ENCODE results near the gene ARHGAP19. TPM values are rescaled to one million over a fixed set of nuclear protein-coding genes. Genes with fewer than 3 reads are reported as not detected.

ARHGAP19 gene, protein sequence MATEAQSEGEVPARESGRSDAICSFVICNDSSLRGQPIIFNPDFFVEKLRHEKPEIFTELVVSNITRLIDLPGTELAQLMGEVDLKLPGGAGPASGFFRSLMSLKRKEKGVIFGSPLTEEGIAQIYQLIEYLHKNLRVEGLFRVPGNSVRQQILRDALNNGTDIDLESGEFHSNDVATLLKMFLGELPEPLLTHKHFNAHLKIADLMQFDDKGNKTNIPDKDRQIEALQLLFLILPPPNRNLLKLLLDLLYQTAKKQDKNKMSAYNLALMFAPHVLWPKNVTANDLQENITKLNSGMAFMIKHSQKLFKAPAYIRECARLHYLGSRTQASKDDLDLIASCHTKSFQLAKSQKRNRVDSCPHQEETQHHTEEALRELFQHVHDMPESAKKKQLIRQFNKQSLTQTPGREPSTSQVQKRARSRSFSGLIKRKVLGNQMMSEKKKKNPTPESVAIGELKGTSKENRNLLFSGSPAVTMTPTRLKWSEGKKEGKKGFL
- total RNA-seq (2014; rRNA removed; shearing (Covaris generic)) = 9.8 and 11.4 TPM in 2 replicates

DNA sequence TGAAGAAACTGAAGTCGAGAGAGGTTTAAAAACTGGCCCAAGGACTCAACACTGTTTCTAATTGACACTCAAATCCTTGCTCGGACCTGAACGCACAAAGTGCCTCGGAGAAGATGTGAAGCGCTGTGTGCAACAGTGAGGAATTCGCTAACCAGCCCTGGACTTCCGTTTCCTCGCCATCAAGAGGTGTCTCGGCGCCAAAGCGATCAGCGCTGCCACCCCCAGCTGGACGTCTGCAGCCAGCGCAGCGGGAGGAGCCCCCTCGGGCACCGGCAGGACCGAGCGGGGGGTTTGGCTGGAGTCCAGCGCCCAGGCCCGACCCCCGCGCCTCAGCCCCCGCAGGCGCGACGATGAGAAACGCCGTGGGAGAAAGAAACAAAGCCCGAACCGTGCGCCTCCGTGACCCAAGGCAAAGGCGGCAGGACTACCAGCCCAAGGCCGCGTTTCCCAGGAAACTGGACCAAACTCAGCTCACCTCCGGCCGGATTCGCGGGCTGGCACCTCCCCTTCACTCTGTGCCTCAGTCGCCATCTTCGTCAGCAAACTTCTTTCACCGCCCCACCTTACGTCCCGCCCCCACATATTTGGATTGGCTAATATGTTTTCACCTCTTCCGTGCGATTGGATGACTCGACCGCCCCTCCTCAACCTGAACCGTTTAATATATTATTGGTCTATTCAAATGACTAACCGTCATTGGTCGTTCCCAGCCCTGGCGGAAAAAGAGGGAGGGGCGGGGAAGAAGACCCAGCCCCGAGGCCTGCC is at the start of gene ARHGAP19:
ARHGAP19 (minus strand) TSS at position 541 of the 765 bp plus-strand sequence; CDS start at position 531, 10 bp downstream.
- peak; percentile 96 for DNase-seq (ENCODE audit: low read depth)

DNA sequence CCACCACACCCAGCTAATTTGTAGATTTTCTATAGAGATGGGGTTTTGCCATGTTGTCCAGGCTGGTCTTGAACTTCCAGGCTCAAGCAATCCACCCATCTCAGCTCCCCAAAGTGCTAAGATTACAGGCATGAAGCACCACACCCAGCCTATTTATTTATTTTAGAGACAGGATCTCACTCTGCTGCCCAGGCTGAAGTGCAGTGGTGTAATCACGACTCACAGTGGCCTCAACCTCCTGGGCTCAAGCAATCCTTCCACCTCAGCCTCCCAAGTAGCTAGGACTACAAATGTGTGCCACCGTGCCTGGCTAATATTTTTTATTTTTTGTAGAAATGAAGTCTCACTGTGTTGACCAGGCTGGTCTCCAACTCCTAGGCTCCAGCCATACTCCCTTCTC is 49.0 kb upstream of the ARHGAP19 start:
- DNase-seq (ENCODE audit: low read depth) = no peak

DNA sequence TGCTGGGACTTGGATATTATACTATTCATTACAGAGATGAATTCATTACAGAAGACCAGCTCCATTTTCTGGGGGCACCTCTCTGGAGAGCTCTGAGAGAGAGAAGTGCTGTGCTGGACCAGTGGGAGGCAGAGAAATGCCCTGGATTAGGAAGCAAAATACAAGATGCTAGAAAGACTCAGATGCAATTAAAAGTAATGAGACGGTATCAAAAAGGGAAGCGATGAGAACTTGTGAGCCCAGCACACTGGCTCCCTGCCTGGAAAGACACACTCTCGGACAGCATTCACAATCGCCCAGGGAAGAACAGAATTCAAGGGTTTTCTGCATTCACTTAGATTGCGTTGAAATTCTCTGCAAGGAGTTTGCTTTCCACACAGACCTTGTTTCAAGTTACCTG is 45.6 kb upstream of the ARHGAP19 start:
- DNase-seq (ENCODE audit: low read depth) = no peak

DNA sequence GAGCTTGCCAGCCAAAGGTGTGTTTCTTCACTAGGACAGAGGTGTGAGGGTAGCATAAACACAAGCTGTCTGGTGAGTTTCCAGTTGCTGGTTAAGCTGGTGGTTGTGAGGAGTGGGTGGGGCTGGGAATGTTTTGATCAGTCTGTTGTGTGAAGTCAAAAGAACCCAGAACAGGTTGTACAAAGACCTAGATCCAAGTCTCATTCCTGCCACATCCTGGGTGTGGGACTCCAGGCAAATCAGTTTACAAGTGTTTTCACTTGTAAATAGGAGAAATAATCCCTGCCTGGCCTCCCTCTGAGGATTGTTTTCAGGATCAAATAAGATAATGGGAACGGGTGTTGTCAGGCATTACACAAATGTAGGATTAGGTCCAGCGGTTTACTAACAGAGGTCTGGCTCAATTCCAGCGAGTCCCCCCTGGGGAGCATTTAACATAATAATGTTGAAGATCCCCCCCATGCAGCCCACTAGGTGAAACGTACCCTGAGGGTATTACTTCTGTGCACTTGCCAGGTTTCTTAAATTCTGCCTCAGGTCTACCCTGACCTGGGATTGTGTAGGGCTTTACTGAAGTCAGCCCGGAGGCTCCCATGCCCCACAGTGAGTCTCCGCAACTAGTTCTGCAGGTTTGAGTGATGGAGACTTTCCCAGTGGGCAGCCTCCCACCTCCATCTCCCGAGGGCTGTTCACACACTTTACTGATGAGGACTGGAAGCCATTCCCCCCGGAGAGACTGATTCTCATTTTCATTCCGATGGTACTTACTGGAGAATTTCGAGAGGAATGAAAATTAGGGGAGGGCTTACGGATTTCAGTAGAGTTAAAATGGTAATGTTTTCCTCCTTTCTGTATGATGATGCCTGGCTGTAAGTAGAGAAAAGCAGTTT is 44.8 kb upstream of the ARHGAP19 start:
- DNase-seq (ENCODE audit: low read depth) = no peak

DNA sequence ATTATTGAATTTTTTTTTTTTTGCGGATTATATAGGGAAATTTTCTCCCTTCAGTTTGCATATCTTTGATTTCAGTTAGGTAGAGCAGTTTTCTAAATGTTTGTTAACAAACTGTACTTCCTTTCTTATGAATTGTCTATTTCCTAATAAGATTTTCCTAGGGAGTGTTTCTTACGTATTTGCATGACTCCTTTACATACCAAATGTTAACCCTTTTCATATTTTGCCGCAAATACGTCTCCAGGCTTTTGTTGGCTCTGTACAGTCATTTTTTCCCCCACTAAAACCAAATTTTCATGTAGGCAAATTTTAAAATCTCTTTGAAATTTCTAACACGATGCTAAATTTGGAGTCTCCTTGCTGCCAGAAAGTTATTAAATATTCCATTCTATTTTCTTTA is 44.0 kb upstream of the ARHGAP19 start:
- no peak for DNase-seq (ENCODE audit: low read depth)

DNA sequence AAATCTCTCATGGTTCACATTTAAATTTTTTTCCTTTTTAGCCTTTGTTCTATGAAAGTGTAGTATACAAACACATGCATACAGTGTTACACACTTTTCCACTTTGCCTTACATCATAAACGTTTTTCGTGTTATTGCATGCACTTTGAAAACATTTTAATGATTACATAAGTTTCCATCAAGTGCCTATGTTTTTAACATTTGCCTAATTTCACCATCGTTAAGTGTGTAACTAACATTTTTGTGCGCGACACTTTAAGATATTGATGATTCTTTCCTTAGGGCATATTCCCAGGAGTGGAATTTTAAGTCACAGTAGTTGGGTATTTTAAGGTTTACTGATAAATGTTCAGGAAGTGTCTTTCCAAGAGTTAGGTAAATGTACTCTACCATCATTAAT is 43.6 kb upstream of the ARHGAP19 start:
- no peak for DNase-seq (ENCODE audit: low read depth)

DNA sequence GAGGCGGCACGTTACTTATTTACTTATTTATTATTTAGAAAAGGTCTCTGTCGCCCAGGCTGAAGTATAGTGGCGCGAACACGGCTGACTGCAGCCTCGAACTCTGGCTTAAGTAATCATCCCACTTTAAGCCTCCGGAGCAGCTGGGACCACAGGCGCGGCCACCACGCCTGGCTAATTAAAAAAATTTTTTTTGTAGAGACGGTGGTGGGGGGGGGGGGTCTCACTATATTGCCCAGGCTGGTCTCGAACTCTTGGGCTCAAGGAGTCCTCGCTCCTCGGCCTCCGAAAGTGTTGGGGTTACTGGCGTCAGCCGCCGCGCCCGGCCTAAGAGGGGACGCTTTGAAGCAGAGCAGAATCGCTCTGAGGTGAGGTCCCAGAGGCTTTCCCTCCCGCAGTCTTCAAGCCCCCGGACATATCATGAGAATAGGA is 42.8 kb upstream of the ARHGAP19 start:
- DNase-seq (ENCODE audit: low read depth) = no peak

DNA sequence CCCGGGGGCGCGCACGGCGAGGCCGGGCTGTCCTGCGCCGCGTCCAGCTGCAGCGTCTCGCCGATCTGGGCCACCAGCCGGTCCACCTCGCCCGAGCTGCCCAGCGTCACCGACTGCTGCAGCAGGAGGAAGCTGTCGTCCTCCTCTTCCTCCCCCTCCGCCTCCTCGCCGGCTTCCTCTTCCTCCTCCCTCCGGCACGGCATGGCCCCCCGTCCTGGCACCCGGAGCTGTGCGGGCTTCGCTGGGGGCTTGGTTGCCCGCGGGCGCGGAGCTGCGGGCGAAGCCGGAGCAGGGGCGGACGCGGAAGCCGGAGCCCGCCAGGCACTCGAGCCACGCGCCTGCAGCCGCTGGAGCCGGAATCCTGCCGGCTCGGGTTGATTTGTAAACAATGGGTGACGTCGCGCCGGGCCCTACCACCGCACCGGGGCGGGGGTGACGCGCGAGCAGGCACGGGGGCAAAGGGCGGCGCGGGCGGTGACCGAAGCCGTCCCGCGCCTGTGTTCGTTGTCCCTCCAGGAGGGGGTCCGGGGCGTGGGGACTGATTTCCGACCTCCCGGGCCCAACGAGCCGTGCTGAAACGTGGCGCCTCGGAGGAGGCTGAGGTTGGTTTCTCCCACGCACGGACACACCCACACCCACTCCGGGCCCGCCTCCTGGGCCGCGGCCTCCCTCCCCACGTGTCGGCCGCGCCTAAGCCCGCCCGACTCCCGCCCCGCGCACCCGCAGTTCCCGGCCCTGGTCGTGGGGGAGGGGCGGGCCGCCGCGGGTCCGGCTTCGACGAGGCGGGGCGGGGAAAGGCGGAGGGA is 42.1 kb upstream of the ARHGAP19 start, which contains the start of gene FRAT2:
FRAT2 (minus strand) TSS at position 360 of the 806 bp plus-strand sequence; CDS start at position 203, 157 bp downstream.
- DNase-seq (ENCODE audit: low read depth) = peak; percentile 90

DNA sequence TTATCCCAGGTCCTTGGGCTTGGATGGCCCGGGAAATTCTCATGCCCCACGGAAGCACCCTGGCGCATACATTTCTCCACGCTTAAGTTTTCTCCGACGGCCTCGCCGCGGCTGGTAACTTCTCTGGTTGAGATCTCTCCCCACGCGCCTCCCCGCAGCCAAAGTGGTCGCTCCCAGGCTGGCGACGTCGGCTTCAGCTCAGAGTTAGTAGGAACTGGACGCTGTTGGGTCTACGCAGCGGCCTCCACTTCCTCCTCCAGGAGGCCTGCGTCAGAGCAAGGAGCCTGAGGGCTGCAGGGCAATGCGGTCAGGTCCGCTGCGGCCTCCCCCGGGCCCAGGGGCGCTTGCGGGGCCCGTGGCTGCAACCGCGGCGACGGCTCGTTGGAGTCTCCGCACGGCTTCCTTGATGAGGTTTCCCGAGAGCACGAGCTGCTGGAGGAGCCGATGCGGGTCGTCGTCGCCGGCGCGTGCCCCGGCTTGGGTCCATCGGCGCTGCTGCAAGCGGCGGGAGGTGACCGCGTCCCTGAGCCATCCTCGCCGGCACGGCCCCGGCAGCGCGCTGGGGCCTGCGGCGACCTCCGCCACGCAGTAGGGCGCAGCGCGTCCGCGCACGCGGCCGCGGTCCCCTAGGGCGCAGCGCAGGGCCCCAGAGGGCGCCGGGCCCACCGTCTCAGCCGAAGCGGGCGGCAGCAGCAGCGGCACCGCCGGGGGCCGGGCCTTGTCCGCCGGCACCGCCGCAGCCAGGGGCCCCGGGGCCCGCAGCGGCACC is 41.3 kb upstream of the ARHGAP19 start:
- peak; percentile 50 for DNase-seq (ENCODE audit: low read depth)

DNA sequence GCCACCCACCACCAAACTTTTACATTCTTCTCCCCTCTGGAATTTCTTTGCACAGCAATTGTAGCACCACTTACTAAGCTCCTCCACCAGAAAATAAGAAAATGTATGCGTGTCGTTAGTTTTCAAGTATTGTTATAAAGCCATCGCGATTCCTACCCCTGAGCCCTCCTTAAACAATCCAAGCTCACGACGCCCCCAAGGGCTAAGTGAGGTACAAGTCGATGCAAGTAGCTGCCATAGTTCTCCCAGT is 40.8 kb upstream of the ARHGAP19 start:
- peak; percentile 54 for DNase-seq (ENCODE audit: low read depth)

DNA sequence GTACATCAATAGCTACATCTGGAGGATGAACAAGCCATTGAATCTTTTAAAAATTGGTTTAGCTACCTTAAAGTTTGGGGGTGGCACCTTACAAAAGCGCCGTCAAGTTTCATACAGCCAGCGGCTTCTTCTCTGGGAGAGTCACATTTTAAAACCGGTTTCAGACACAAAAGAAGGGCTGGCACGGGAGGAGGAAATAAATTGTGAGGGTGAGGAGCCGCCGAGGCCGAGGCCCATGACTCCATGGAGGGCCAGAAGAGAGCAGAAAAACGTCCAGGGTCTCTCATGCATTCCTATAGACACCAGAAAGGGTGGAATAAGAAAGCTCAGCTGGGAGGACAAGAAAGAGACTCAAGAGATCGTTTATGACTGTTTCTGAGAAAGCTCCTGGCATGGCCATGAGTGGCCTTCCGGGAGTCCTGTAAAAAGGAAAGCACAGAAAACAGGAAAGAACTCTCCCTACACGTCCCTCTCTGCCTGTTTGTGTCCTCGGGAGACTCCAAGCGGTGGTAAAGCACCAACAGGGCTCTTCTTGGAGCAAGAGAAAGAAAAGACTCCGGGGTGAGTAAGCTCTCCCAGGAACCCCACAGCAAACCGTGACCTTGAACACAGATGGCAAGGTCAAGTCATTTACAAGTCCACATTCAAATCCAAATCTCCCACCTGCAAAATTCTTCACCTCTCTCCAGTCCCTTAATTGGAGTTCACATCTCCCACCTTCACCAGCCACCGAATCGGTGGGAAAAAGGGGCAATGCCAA is 40.3 kb upstream of the ARHGAP19 start:
- DNase-seq (ENCODE audit: low read depth) = peak; percentile 77

DNA sequence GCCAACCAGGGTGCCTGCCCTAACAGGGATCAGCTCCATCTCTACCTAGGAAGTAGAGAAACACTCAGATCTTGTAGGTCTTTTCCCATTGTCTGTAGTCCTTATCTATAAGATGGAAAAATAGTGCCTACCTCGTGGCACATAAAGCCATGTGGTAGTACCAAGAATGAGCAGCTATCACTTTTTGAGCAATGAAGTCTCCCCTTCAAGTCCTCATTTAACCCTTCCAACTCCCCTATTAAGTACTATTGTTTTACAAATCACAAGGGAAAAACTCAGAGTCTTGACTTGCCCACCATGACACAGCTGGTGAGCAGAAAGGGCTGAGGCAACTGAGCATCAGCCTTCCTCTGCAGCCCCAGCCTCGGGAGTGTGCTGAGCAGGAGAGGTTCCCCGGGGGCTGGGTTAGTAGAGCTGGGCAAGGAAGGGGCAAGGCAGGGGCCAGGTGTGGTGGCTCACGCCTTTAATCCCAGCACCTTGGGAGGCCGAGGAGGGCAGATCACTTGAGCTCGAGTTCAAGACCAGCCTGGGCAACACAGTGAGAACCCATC is 38.8 kb upstream of the ARHGAP19 start:
- no peak for DNase-seq (ENCODE audit: low read depth)

DNA sequence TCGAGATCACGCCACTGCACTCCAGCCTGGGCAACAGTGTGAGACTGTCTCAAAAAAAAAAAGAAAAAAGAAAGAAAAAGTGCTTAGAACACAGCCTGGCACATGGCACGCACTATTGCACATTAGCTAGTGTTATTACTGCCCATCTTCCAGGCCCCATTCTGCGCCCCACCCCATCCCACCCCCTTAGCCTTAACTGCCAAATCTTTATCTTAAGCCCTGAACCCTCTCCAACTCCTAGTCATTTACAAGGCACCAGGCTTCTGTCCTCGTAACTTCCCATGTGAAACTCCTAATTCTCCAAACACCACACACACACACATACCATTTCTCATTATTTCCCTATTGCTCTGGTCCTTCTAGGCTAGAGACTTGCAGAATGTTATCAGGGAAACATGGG is 37.3 kb upstream of the ARHGAP19 start:
- no peak for DNase-seq (ENCODE audit: low read depth)

DNA sequence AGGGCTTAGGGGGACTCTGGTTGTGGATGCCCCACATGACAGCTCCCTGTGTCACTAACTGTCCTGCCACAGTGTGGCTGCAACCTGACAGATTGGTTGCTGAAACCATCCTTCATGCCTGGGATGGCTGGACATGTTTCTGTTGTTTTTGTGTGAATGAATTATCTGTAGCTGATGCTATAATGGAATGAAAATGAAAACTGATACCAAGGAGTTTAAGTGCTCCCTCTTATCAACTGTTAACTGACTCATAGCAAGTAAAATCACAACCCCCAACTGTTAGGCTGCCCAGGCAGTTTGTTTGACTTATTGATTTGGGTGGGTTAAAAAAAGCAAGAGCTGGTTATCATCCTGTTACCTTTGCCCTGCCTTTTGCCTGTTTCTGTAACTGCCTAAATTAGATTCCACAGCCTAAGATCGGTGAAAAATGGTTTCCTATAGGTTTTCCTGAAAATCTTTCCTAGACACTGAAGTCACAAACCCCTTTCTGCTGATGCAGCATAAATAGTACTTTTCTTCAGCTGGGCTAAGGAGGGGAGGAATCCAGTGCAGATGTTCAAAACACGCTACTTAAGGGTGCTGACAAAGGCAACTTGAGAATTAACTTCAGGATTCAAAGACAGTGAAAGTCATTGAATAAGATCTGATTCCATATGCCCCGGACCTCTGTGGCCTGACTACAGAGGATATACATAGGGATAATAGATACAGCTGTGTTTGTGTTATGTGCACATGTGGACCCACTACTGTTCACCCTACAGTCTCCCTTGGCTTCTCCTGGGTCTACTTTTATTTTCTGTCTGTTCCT is 36.4 kb upstream of the ARHGAP19 start:
- DNase-seq (ENCODE audit: low read depth) = no peak

DNA sequence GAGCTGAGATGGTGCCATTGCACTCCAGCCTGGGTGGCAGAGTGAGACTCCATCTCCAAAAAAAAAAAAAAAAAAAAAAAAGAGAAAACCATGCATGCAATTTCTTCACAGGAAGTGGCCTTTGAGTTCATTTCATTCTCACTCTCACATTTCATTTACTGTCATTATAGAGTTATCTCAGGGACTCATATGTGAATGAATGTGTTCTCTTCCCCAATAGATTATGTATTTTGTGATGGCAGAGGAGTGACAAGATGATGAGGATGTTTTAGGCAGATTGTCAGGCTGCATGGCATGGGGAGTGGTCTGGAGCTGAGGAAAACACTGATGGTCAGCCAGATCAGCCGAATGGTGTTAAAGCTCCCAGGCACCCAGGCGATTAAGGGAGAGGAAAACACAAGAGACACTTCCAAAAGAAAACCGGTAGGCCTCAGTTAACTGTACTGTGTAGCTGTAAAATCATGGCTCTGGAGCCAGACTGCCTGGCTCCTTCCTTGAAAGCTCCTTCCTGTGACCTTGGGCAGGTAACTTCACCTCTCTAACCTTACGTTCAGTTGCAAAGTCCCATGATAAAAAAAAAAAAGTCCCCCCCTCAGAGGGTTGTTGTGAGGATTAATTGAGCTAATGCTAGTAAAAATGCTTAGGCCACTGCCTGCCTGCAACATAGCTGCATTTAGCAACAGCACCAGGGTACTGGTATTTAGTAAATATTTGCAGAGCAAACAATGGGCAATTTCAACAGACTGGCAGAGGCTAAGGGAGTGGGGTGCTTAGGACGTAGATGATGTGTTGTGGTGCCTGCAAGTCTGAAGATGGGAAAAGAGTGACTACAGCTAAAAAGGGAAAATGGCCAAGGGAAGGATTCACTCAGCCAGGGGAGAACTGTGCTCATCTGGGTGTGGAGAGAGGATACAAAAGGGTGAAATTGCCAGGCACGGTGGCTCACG is 35.2 kb upstream of the ARHGAP19 start:
- no peak for DNase-seq (ENCODE audit: low read depth)

DNA sequence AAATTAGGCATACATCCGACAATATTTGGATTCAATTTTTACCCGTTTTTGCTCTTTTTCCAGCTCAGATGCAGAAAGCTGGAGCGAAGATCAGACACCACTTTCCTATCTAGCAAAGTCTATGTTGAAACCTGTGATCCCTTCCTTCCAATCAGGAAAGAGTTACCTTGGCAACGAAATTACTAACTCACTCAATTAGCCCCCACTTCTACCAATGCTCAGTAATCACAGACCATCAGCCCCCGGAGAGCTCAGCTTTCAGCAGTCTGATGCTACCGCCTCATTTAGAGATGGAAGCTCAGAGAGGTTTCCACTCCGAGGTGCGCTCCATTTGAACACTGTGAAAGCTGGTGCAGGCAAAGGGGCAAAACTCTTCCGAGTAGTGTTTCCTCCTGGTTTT is 33.3 kb upstream of the ARHGAP19 start:
- no peak for DNase-seq (ENCODE audit: low read depth)

DNA sequence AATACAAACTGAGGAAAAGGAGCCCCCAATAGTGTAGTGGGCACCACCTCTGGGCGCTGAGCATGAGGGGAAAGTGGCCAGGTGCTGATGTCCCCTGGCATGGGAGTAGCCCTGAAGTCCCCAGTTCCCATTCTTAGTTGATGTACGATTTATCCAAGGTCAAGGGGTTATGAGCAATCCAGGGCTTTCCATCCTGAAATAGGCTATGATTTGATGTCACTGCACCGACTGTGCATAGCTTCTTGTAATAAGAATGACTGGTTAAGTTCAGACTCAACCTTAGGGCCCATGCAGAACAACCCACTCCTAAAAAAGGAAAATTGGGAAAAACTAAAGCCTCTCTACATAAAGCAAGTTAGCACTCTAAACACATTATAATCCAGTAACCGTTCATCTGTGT is 31.1 kb upstream of the ARHGAP19 start:
- no peak for DNase-seq (ENCODE audit: low read depth)

All from Daoy (cell line).